Activated CD4-positive, alpha-beta memory T cell treated with anti-CD3 and anti-CD28 coated beads, Interleukin-2, amount 10 ng/mL, durations not matched to agents 7 days and 5 days (primary cell): ENCODE results near the gene LHCGR. TPM values are rescaled to one million over a fixed set of nuclear protein-coding genes. Genes with fewer than 3 reads are reported as not detected.

Experiments used
- CTCF ChIA-PET: fragments of 350-600 bp; sonication (Branson Sonifier 250); formaldehyde crosslinking; loops from one replicate; lab custom pipeline; 2021; ENCODE audit warnings: antibody characterized with exemption, inconsistent platforms; lab: Charles Lee
- POLR2A ChIA-PET: fragments of 350-600 bp; sonication (Branson Sonifier 250); formaldehyde crosslinking; loops from one replicate; lab custom pipeline; 2021; ENCODE audit warnings: antibody characterized with exemption; lab: Charles Lee
- DNase-seq: peaks from one replicate; pipeline ENCODE4 v3.0.0-alpha.2; 2020
- H3K27ac Mint-ChIP-seq: one replicate; pipeline ENCODE4 v1.8.0; 2021; ENCODE audit warnings: mild to moderate bottlenecking, mixed read lengths
- H3K27me3 Mint-ChIP-seq: one replicate; pipeline ENCODE4 v1.8.0; 2021; ENCODE audit warnings: mixed read lengths
- H3K36me3 Mint-ChIP-seq: one replicate; pipeline ENCODE4 v1.8.0; 2021; ENCODE audit warnings: low read depth, mixed read lengths
- H3K4me1 Mint-ChIP-seq: one replicate; pipeline ENCODE4 v1.8.0; 2021; ENCODE audit warnings: mixed read lengths
- H3K4me3 Mint-ChIP-seq: one replicate; pipeline ENCODE4 v1.8.0; 2021; ENCODE audit warnings: mild to moderate bottlenecking, mixed read lengths
- H3K9me3 Mint-ChIP-seq: one replicate; pipeline ENCODE4 v1.8.0; 2021; ENCODE audit warnings: mixed read lengths
- total RNA-seq, 2 experiments: library from RNA; stranded (reverse); gene quantifications; one replicate each; pipeline ENCODE4 v1.2.3, GENCODE V29; 2021

The LHCGR gene
- total RNA-seq, 2 experiments from 2014 or later = not detected

DNA sequence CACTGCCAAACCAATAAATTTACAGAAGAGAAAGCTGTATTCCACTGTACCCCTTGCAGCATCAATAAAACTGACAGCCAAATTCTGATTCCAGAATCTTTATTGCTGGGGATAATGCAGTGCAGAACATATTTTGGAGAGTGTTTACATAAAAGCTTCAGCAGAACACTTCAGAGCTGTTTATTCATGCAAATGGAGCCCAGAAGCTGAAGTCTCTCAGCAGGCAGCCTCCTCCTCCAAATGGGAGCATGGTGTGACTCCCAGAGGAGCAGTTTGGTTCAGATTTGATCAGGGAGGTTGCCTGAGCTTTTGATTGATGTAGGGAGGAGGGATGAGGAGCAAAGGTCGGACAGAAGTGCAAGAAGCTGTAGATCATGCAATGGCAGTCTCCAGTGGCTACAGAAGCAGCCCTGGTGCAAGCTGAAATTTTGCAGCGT lies 22.4 kb downstream of the LHCGR start:
- no peaks in the 10 kb centered on the region for H3K27me3 Mint-ChIP-seq
- no peaks in the 10 kb centered on the region for H3K4me1 Mint-ChIP-seq
- no peak overlapping the region for H3K4me3 Mint-ChIP-seq
- peaks cover under 1% of the 10 kb centered on the region for H3K9me3 Mint-ChIP-seq
- no peak overlapping the region for H3K27ac Mint-ChIP-seq
- DNase-seq = no peak
- ChIA-PET CTCF (no interaction called here), POLR2A (no interaction called here)
- H3K36me3 Mint-ChIP-seq = no peaks in the 10 kb centered on the region

- Mint-ChIP-seq H3K27ac (no peak overlapping the region), H3K9me3 (no peaks in the 10 kb centered on the region), H3K27me3 (no peaks in the 10 kb centered on the region), H3K36me3 (no peaks in the 10 kb centered on the region), H3K4me3 (no peak overlapping the region), H3K4me1 (no peaks in the 10 kb centered on the region)
- ChIA-PET CTCF (interaction anchor here (1.9 kb wide), 1 partner anchor 129 kb away, joined by 7 read pairs; no protein-coding TSS in a partner anchor), POLR2A (no interaction called here)
- DNase-seq = no peak
Measured at GRCh38 chr2:48728840-48729239, 26.7 kb downstream of the LHCGR start.

GRCh38 chr2:48728295-48728694 lies 27.2 kb downstream of the LHCGR start:
- ChIA-PET POLR2A (no interaction called here), CTCF (interaction anchor here (1.9 kb wide), 1 partner anchor 128 kb away, joined by 7 read pairs; no protein-coding TSS in a partner anchor)
- H3K4me3 Mint-ChIP-seq = no peak overlapping the region
- no peaks in the 10 kb centered on the region for H3K27me3 Mint-ChIP-seq
- no peaks in the 10 kb centered on the region for H3K9me3 Mint-ChIP-seq
- no peaks in the 10 kb centered on the region for H3K36me3 Mint-ChIP-seq
- DNase-seq = no peak
- no peak overlapping the region for H3K27ac Mint-ChIP-seq
- H3K4me1 Mint-ChIP-seq = no peaks in the 10 kb centered on the region

GRCh38 chr2:48727560-48727959 lies 28.0 kb downstream of the LHCGR start:
- no peak overlapping the region for H3K4me3 Mint-ChIP-seq
- no peaks in the 10 kb centered on the region for H3K9me3 Mint-ChIP-seq
- no peak overlapping the region for H3K27ac Mint-ChIP-seq
- no peaks in the 10 kb centered on the region for H3K36me3 Mint-ChIP-seq
- H3K27me3 Mint-ChIP-seq = no peaks in the 10 kb centered on the region
- CTCF ChIA-PET = interaction anchor here (1.9 kb wide), 1 partner anchor 127 kb away, joined by 7 read pairs; no protein-coding TSS in a partner anchor
- POLR2A ChIA-PET = no interaction called here
- no peak for DNase-seq
- no peaks in the 10 kb centered on the region for H3K4me1 Mint-ChIP-seq

DNA sequence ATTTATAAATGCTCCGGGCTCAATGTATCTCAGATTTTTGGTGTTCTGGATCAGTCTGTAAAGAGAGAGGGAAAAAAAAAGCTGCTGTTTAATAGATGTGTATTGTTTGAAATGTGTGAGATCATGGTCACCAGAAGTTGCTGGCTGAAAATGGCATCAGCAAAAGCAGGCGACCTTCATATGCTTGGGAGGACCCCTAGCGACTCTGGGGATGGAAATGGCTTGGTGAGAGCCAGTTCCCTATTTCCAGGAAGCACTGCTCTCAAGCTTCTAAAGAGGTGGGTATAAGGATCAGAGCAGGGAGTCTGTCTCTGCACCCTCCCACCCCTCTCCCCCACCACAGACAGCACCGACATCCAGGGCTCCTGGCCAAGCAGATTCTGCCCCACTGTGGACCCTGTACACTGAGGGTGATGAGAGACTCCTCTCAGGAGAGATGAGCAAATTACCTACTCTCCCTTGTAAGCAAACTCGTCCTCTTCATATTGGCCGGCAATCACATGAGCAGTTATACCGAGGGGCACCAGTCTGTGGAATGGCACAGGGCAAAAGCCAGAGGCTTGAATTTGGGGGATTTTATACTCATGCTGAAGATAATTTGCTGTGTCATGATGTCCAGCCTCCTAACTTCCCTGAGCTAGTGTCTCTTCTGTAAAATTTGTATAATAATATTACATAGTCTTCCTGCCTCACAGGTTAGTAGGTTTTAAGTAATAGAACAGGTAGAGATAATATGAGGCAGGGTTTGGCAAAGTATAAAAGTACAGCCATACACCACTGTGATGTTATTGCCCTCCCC lies 29.6 kb downstream of the LHCGR start:
- Mint-ChIP-seq H3K4me1 (no peaks in the 10 kb centered on the region), H3K27ac (no peak overlapping the region), H3K36me3 (no peaks in the 10 kb centered on the region), H3K4me3 (no peak overlapping the region), H3K9me3 (no peaks in the 10 kb centered on the region), H3K27me3 (no peaks in the 10 kb centered on the region)
- CTCF ChIA-PET = no interaction called here
- no peak for DNase-seq
- POLR2A ChIA-PET = no interaction called here

DNA sequence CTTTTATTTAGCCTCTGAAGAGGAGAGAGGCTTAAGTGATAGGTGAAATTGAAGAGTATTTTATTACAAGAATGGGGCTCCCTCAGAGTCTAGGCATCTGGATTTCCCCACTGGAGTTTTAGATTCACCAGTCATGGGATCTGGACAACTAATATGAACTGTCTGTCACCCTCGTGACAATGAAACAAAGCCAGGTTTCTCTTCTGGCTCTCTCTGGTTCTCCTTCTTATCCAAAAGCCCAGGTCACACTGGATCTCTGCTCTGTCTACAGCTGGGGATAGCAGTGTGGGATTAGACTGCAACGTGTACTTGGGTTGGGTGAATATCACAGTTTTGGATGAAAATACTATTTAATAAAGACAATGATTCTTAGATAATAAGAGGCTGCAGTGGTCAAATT lies 31.2 kb downstream of the LHCGR start:
- H3K36me3 Mint-ChIP-seq = no peaks in the 10 kb centered on the region
- no peaks in the 10 kb centered on the region for H3K4me1 Mint-ChIP-seq
- DNase-seq = no peak
- H3K27me3 Mint-ChIP-seq = no peaks in the 10 kb centered on the region
- ChIA-PET POLR2A (no interaction called here), CTCF (no interaction called here)
- no peak overlapping the region for H3K4me3 Mint-ChIP-seq
- no peak overlapping the region for H3K27ac Mint-ChIP-seq
- no peaks in the 10 kb centered on the region for H3K9me3 Mint-ChIP-seq

GRCh38 chr2:48723129-48723528 lies 32.4 kb downstream of the LHCGR start:
- DNase-seq = no peak
- H3K27ac Mint-ChIP-seq = no peak overlapping the region
- no peaks in the 10 kb centered on the region for H3K9me3 Mint-ChIP-seq
- no peaks in the 10 kb centered on the region for H3K4me1 Mint-ChIP-seq
- ChIA-PET CTCF (no interaction called here), POLR2A (no interaction called here)
- H3K27me3 Mint-ChIP-seq = no peaks in the 10 kb centered on the region
- H3K36me3 Mint-ChIP-seq = no peaks in the 10 kb centered on the region
- H3K4me3 Mint-ChIP-seq = no peak overlapping the region

DNA sequence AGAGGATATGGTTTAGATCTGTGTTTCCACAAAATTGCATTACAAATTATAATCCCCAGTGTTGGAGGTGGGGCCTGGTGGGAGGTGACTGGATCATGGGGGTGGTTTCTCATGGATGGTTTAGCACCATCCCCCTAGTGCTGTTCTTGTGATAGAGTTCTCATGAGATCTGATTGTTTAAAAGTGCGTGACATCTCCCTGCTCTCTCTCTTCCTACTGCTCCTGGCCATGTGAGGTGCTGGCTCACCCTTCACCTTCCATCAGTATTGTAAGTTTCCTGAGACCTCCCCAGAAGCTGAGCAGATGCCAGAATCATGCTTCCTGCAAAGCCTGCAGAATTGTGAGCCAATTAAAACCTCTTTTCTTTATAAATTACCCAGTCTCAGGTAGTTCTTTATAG lies 33.1 kb downstream of the LHCGR start:
- no peak overlapping the region for H3K27ac Mint-ChIP-seq
- H3K4me1 Mint-ChIP-seq = no peaks in the 10 kb centered on the region
- no peak for DNase-seq
- H3K36me3 Mint-ChIP-seq = no peaks in the 10 kb centered on the region
- CTCF ChIA-PET = no interaction called here
- POLR2A ChIA-PET = no interaction called here
- H3K27me3 Mint-ChIP-seq = no peaks in the 10 kb centered on the region
- no peaks in the 10 kb centered on the region for H3K9me3 Mint-ChIP-seq
- H3K4me3 Mint-ChIP-seq = no peak overlapping the region

DNA sequence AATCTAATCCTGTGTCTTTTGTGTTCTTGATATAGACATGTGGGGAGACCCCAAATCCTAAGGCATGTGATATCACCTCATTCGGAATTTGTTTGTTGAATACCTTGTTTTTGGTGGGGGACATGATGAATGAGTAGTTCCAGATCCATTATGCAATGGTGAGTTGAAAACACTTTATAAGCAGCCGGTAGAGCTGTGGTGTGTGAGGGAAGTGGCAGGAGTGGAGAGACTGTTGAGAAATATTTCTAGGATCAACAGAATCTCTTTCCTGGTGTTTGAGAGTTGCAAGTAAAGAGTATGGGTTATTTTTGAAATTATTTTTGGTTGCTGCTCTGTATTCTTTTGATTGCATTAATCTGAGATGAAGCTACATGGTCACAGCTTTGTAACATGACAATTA lies 34.4 kb downstream of the LHCGR start:
- H3K27ac Mint-ChIP-seq = no peak overlapping the region
- H3K36me3 Mint-ChIP-seq = no peaks in the 10 kb centered on the region

DNA sequence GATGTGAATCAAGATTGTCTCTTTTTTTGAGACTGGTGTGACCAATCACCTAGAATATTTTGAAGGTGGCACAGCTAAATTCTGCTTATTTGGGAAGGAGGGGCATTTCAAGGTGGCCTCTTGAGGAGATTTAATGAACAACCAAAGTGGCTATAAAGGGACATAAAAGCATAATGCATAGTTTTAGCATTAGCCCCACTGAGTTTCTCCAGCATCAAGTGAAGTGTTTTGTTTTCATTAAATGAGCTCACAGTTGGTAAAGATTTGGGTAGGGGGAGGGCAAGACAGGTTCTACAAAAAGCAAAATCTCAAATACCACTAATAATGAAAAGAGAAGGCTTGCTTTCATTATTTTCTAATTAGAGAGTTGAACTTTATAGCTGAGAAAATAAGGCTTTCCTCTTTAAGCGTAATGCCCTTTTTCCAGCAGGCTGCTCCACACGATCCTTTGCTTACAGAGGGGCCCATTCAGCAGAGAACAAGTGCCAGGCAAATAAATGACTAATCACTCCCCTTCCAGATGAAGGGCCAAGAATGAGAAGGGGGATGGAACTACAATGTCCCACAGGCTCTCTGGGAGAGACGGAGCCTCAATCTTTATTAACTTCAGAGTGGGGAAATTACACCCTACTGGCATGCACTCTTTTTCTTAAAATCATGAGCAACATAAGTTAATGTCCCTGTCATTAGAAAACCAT lies 35.9 kb downstream of the LHCGR start:
- no peak for DNase-seq
- Mint-ChIP-seq H3K4me1 (no peaks in the 10 kb centered on the region), H3K27me3 (no peaks in the 10 kb centered on the region), H3K9me3 (no peaks in the 10 kb centered on the region), H3K4me3 (no peak overlapping the region), H3K36me3 (no peaks in the 10 kb centered on the region), H3K27ac (no peak overlapping the region)
- CTCF ChIA-PET = no interaction called here
- POLR2A ChIA-PET = no interaction called here

More for the DNA sequence above, 34.4 kb downstream of the LHCGR start:
- no peak for DNase-seq
- H3K9me3 Mint-ChIP-seq = no peaks in the 10 kb centered on the region
- POLR2A ChIA-PET = no interaction called here
- H3K4me1 Mint-ChIP-seq = no peaks in the 10 kb centered on the region
- no peak overlapping the region for H3K4me3 Mint-ChIP-seq
- no peaks in the 10 kb centered on the region for H3K27me3 Mint-ChIP-seq
- CTCF ChIA-PET = no interaction called here

- ChIA-PET CTCF (no interaction called here), POLR2A (no interaction called here)
- Mint-ChIP-seq H3K27ac (no peak overlapping the region), H3K4me3 (no peak overlapping the region), H3K4me1 (no peaks in the 10 kb centered on the region), H3K27me3 (peaks cover 4% of the 10 kb centered on the region), H3K36me3 (no peaks in the 10 kb centered on the region), H3K9me3 (no peaks in the 10 kb centered on the region)
- no peak for DNase-seq
Measured at GRCh38 chr2:48717846-48718245, 37.7 kb downstream of the LHCGR start.

DNA sequence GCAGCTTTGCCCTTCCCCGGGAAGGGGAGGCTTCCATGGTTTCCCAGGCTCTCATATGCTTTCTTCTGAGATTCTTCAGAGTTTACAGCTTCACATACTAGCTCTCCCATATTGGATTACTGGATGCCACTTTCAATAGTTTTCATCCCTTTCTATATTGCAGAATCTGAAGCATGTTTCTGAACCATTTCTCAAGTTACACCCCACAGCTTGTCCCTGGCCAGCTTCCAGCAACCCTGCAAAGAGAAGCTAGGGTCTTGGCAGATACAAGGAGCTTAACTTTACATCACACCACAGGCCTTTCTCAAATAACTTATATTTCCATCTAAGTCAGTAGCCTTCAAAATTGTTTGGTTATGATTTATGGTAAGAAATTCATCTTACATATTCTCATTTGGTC lies 39.6 kb downstream of the LHCGR start:
- no peak overlapping the region for H3K27ac Mint-ChIP-seq
- no peaks in the 10 kb centered on the region for H3K36me3 Mint-ChIP-seq
- peaks cover 14% of the 10 kb centered on the region for H3K27me3 Mint-ChIP-seq
- no peaks in the 10 kb centered on the region for H3K4me1 Mint-ChIP-seq
- H3K4me3 Mint-ChIP-seq = no peak overlapping the region
- ChIA-PET CTCF (no interaction called here), POLR2A (no interaction called here)
- no peak for DNase-seq
- no peaks in the 10 kb centered on the region for H3K9me3 Mint-ChIP-seq

DNA sequence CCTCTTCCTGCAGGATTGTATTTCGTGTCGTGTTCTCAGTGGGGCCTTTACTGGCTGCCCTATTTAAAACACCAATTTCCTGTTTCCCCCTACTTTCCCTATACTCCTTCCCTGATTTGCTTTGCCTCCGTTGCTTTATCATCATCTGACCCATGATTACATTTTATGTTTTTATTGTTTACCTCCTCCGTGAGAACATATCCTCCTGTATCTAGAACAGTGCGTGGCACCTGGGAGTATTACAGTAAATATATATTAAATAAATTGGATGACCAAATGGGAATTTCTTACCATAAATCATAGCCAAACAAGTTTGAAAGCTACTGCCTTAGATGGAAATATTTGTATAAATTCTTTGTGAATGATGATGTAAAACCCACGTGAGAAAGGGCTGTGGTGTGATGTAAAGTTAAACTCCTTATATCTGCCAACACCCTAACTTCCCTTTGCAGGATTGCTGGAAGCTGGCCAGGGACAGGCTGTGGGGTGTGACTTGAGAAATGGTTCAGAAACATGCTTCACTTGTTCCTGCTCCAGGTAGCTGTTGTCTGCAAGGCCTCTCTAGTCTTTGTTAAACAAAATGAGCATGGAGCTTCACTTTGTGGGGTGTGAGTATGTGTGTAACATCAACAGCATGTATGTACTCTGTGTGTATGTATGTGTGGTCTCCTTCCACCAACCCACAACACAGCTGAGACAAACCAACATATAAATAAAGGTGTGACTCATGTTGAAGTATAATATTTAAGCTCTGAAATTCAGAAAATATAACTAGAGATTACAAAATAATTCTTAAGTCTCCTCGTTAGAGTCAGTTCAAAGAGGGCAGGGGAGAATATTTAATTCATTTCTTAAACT lies 40.3 kb downstream of the LHCGR start:
- DNase-seq = no peak
- Mint-ChIP-seq H3K27me3 (peaks cover 14% of the 10 kb centered on the region), H3K27ac (no peak overlapping the region), H3K9me3 (no peaks in the 10 kb centered on the region), H3K36me3 (no peaks in the 10 kb centered on the region), H3K4me1 (no peaks in the 10 kb centered on the region), H3K4me3 (no peak overlapping the region)
- POLR2A ChIA-PET = no interaction called here
- CTCF ChIA-PET = no interaction called here
